A673 (cell line): ENCODE measurements around the gene CHDH. TPM values are rescaled to one million over a fixed set of nuclear protein-coding genes. Genes with fewer than 3 reads are reported as not detected.

Source experiments
- BruUV-seq: library from RNA; stranded (reverse); fragments of 400-500 nt; replicated peaks from 2 replicates; lab custom pipeline; 2021; lab: Mats Ljungman, UMichigan
- CTCF ChIA-PET: fragments of 300-600 bp; sonication (Branson Sonifier 250); formaldehyde crosslinking; loops from one replicate; lab custom pipeline; 2022; ENCODE audit warnings: antibody characterized with exemption; lab: Charles Lee
- POLR2A ChIA-PET: fragments of 300-600 bp; sonication (Branson Sonifier 250); formaldehyde crosslinking; loops from one replicate; lab custom pipeline; 2022; ENCODE audit warnings: antibody characterized with exemption; ENCODE audit not compliant: low non-redundant PET; lab: Charles Lee
- DNase-seq: peaks from one replicate; pipeline ENCODE4 v3.0.0-alpha.2; 2015; ENCODE audit warnings: low spot score
- H3K27ac ChIP-seq: fragments of 200-600 bp; sonication (generic); 2 replicates; pipeline ENCODE4 v1.5.1; 2016; ENCODE audit warnings: mixed run types, low read depth, mild to moderate bottlenecking, mixed read lengths, antibody characterized with exemption, low read length; ENCODE audit not compliant: poor library complexity, severe bottlenecking
- H3K27me3 ChIP-seq: fragments of 200-600 bp; sonication (generic); replicated peaks from 2 replicates; pipeline ENCODE4 v1.6.1; 2017; ENCODE audit warnings: mixed run types, low read depth, mild to moderate bottlenecking, mixed read lengths, antibody characterized with exemption, low read length; ENCODE audit not compliant: insufficient read depth, poor library complexity
- H3K36me3 ChIP-seq: fragments of 200-600 bp; sonication (generic); 2 replicates; pipeline ENCODE4 v1.6.1; 2016; ENCODE audit warnings: mixed run types, mild to moderate bottlenecking, mixed read lengths, antibody characterized with exemption, low read length; ENCODE audit not compliant: insufficient read depth, poor library complexity, severe bottlenecking
- H3K4me1 ChIP-seq: fragments of 200-600 bp; sonication (generic); 2 replicates; pipeline ENCODE4 v1.6.1; 2017; ENCODE audit warnings: mixed run types, mild to moderate bottlenecking, mixed read lengths, antibody characterized with exemption, low read length; ENCODE audit not compliant: insufficient read depth, poor library complexity, severe bottlenecking
- H3K4me3 ChIP-seq: fragments of 200-600 bp; sonication (generic); 2 replicates; pipeline ENCODE4 v1.5.1; 2016; ENCODE audit warnings: low read depth, mixed run types, mild to moderate bottlenecking, mixed read lengths, low read length; ENCODE audit not compliant: poor library complexity, severe bottlenecking
- H3K9me3 ChIP-seq: fragments of 200-600 bp; sonication (generic); 2 replicates; pipeline ENCODE4 v1.6.1; 2016; ENCODE audit warnings: mixed run types, low read depth, mild to moderate bottlenecking, mixed read lengths, antibody characterized with exemption, low read length; ENCODE audit not compliant: poor library complexity, severe bottlenecking
- CTCF ChIP-seq: fragments of 300-800, 200-600 bp; sonication (generic); conservative IDR thresholded peaks from 2 replicates; pipeline ENCODE4 v1.5.1; 2017; ENCODE audit warnings: low read depth, mild to moderate bottlenecking, antibody characterized with exemption, low read length, moderate library complexity, mixed read lengths
- EZH2 ChIP-seq: fragments of 200-600 bp; sonication (generic); IDR thresholded peaks from 2 replicates; pipeline ENCODE4 v1.6.1; 2017; ENCODE audit warnings: borderline replicate concordance, low read depth, mild to moderate bottlenecking, mixed read lengths, antibody characterized with exemption, low read length; ENCODE audit not compliant: poor library complexity, severe bottlenecking
- intact Hi-C: fragments of 100-400 bp; cut with micrococcal nuclease; formaldehyde crosslinking; loops from one replicate; pipeline ENCODE4 v1.10.0; 2022; ENCODE audit not compliant: unreplicated experiment
- total RNA-seq: library from RNA; stranded (reverse); gene quantifications from 2 replicates; pipeline ENCODE4 v1.2.3, GENCODE V29; 2021

Gene CHDH
- total RNA-seq, 1 experiment from 2014 or later: not detected

GRCh38 chr3:53859178-53859577 is 13.0 kb upstream of the CHDH start:
- DNase-seq: no peak
- TF ChIP-seq CTCF: no peak
- ChIA-PET CTCF (no interaction called here), POLR2A (no interaction called here)
- Histone ChIP-seq H3K9me3 (no peaks in the 10 kb centered on the region), H3K27ac (no peak overlapping the region), H3K4me3 (no peak overlapping the region), H3K36me3 (no peaks in the 10 kb centered on the region), H3K27me3 (no peaks in the 10 kb centered on the region), H3K4me1 (no peaks in the 10 kb centered on the region)
- intact Hi-C loops: no loop called here
- no TSS peak for BruUV-seq

GRCh38 chr3:53858096-53858741 is 12.0 kb upstream of the CHDH start:
- BruUV-seq: no TSS peak
- H3K36me3 ChIP-seq: no peaks in the 10 kb centered on the region
- ChIA-PET POLR2A (interaction anchor here (0.6 kb wide), 1 partner anchor 255 kb away, joined by 3 read pairs; no protein-coding TSS in a partner anchor), CTCF (no interaction called here)
- H3K4me1 ChIP-seq: no peaks in the 10 kb centered on the region
- no peak for TF ChIP-seq CTCF
- no peak for TF ChIP-seq EZH2
- H3K27me3 ChIP-seq: no peaks in the 10 kb centered on the region
- no peak overlapping the region for H3K27ac ChIP-seq
- intact Hi-C loops: no loop called here
- H3K4me3 ChIP-seq: no peak overlapping the region
- no peak for DNase-seq
- H3K9me3 ChIP-seq: no peaks in the 10 kb centered on the region

GRCh38 chr3:53856964-53857363 is 10.7 kb upstream of the CHDH start:
- Histone ChIP-seq H3K4me1 (no peaks in the 10 kb centered on the region), H3K27me3 (no peaks in the 10 kb centered on the region), H3K9me3 (no peaks in the 10 kb centered on the region), H3K27ac (no peak overlapping the region), H3K36me3 (no peaks in the 10 kb centered on the region), H3K4me3 (no peak overlapping the region)
- no TSS peak for BruUV-seq
- TF ChIP-seq CTCF (no peak), EZH2 (no peak)
- POLR2A ChIA-PET: no interaction called here
- no peak for DNase-seq
- intact Hi-C loops: no loop called here
- CTCF ChIA-PET: no interaction called here
